ENCODE measurements around the gene INSM1.

DNA sequence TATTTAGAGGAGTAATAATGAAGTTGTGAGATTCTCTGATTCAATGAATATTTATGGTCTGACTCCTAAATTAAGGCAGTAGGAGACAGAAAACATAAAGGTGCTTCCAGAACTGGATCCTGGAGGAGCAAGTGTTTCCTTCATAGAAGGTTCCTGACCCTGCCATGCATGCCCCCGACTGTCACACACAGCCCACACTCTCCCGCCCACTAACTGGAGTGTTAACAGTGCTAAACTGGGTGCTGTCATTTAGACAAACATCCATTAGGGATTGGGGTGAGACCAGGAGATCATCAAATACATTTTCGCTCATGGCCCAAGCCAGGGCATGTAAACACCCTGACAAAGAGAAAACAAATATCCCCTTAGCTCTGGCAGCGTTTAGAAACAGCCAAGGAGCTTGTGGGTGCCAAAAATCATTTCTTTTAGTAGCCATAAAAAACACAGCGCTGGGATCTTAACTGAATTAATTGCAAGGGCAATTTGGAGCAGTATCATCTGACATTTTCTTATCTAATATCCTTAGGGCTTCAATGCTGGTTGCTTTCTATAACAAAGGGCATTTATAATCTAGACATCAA, 46.8 kb downstream of the INSM1 start:
- TF ChIP-seq POLR2A (IDR thresholded peaks at IDR 0.05; ENCODE audit: low read depth, low read length) (no peak), POLR2AphosphoS5 (IDR thresholded peaks at IDR 0.05; ENCODE audit: low read depth, low read length) (no peak), POU2F2 (IDR thresholded peaks at IDR 0.05; ENCODE audit: low read depth, low read length) (no peak), TAF1 (IDR thresholded peaks at IDR 0.05; ENCODE audit: low read depth, low read length) (no peak), PAX5 (IDR thresholded peaks at IDR 0.05; ENCODE audit: insufficient read depth, low read length, severe bottlenecking) (no peak), SPI1 (IDR thresholded peaks at IDR 0.05; ENCODE audit: low read depth, low read length) (no peak)

All from GM12891 (cell line).